NB4 (cell line): ENCODE results near the gene SMAD9.

Experiments used
- DNase-seq: peaks from one replicate; pipeline ENCODE4 v3.0.0; 2010; ENCODE audit warnings: low read depth
- H3K4me3 ChIP-seq: one replicate; pipeline ENCODE4 v1.5.1; 2011; ENCODE audit warnings: mild to moderate bottlenecking, low read depth, low read length, moderate library complexity
- MAX ChIP-seq: IDR thresholded peaks from 2 replicates; pipeline ENCODE4 v1.6.1; 2011; ENCODE audit warnings: low read depth, low read length
- MYC ChIP-seq: IDR thresholded peaks from 2 replicates; pipeline ENCODE4 v1.6.1; 2011; ENCODE audit warnings: low read depth, low read length
- POLR2A ChIP-seq: IDR thresholded peaks from 2 replicates; pipeline ENCODE4 v1.6.1; 2011; ENCODE audit warnings: mild to moderate bottlenecking; ENCODE audit not compliant: insufficient read length; ENCODE audit errors: extremely low read depth
- TF ChIP-seq, protein P1 (sequence below): IDR thresholded peaks from one replicate; pipeline ENCODE4 v1.5.1; 2012; ENCODE audit warnings: low read depth, low read length

Gene SMAD9

GRCh38 chr13:36859259-36859658 lies 60.8 kb downstream of the SMAD9 start:
- no peak for DNase-seq
- H3K4me3 ChIP-seq: no peak overlapping the region
- no peak for TF ChIP-seq MYC
- TF ChIP-seq, protein P1, sequence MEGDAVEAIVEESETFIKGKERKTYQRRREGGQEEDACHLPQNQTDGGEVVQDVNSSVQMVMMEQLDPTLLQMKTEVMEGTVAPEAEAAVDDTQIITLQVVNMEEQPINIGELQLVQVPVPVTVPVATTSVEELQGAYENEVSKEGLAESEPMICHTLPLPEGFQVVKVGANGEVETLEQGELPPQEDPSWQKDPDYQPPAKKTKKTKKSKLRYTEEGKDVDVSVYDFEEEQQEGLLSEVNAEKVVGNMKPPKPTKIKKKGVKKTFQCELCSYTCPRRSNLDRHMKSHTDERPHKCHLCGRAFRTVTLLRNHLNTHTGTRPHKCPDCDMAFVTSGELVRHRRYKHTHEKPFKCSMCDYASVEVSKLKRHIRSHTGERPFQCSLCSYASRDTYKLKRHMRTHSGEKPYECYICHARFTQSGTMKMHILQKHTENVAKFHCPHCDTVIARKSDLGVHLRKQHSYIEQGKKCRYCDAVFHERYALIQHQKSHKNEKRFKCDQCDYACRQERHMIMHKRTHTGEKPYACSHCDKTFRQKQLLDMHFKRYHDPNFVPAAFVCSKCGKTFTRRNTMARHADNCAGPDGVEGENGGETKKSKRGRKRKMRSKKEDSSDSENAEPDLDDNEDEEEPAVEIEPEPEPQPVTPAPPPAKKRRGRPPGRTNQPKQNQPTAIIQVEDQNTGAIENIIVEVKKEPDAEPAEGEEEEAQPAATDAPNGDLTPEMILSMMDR: no peak
- TF ChIP-seq MAX: no peak
- no peak for TF ChIP-seq POLR2A

DNA sequence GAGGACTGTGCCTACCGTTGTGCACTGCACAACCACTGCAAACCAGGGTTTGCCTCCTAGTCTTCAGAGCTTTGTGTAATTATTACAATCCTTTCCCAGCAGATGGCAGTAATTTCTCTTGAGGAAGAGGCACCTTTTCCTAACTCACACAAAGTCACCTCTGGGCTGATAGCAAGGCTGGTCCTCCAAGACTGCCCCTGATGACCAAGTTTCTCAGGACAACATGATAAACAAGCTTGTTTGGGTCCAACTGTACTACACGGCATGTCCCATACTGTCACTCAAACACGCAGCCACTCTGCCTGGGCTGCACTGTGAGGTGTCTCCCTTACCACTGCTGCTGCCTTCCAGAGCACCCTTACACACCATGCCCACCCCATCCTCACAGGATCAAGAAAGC lies 61.7 kb downstream of the SMAD9 start:
- H3K4me3 ChIP-seq: no peak overlapping the region
- peak; percentile 63 for DNase-seq
- no peak for TF ChIP-seq MYC
- TF ChIP-seq, protein P1: peak; percentile 43

DNA sequence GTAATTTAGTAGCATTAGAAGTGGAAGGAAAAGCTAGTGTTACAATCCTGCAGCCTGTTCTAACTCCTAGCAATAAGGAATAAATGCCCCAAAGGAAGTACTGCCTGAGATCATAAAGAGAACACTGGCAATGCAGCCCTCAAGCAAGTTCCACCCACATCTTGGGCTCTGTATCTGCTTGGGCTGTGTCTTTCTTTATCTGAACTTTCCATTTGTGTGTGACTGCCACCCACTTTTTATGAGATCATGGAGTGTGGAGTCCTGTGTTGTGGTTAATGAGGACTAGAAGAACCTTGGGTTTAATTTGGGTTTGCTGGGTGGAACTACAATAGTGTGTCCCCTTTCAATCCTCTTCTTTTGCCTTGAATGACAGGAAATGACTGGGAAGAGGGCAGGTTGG lies 62.8 kb downstream of the SMAD9 start:
- TF ChIP-seq POLR2A (no peak), MAX (no peak), MYC (no peak)
- TF ChIP-seq, protein P1: no peak
- no peak for DNase-seq
- H3K4me3 ChIP-seq: no peak overlapping the region

GRCh38 chr13:36850790-36851438 lies 69.1 kb downstream of the SMAD9 start:
- peak; percentile 67 for DNase-seq
- TF ChIP-seq, protein P1: peak; percentile 60
- TF ChIP-seq POLR2A: no peak
- H3K4me3 ChIP-seq: no peak overlapping the region

DNA sequence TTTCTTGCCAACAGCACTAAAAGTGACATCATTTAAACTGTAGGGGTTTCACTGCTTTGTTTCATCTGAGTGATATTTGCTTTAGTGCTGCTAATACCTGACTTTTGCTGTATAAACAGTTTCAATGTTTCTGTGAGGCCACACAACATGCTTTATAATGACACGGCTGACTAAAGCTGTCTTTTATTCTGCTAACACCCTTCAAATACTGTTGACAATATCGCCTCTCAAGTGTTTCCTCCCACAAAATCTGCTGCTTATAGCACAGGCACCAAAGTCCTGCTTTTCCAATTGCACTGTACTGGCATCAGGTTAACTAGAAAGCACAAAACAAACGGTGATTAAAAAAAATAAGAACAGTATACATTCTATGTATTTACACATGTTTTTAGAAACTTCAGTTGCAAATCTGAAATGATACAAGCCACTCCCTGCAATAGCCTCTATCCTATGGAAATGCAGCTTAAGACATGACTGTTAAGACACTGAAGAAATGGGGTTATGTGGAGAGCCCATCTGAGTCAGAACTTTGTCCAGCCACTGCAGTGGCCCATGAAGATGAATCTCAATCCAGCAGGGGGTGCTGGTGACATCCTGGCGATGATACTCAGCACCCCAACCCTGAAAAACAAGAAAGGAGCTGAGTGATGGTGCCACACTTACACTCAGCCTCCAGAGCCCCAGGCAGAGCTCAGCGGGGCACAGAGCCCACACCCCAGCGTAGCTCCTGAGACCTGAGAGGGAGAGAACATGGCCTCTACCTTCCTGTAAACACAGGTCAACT lies 71.6 kb downstream of the SMAD9 start:
- no peak overlapping the region for H3K4me3 ChIP-seq
- no peak for TF ChIP-seq POLR2A
- TF ChIP-seq, protein P1: peak; percentile 32
- DNase-seq: peak; percentile 35

DNA sequence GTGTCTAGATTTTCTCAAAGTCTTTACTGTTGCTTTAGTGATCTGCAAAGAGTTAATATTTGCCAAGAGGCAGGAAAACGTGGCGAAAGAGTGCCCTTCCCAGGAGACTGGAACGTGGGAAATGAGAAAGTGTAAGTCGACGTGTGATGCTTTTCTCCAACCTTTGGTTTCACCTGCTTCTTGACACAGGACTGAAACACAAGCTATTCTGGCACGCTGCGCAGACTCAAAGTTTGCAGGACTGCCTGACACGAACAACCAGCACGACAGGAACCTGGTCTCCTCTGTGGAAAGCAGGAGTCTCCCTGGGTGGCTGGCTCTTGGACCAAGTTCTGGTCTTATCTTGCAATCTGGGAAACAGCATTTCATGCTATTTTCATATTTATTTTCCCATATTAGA lies 72.4 kb downstream of the SMAD9 start:
- TF ChIP-seq, protein P1: no peak
- no peak for TF ChIP-seq MYC
- TF ChIP-seq MAX: no peak
- no peak for TF ChIP-seq POLR2A
- no peak for DNase-seq
- H3K4me3 ChIP-seq: no peak overlapping the region
